Caco-2 (cell line): ENCODE results near the gene ANKRD63. TPM values are rescaled to one million over a fixed set of nuclear protein-coding genes. Genes with fewer than 3 reads are reported as not detected.

Experiments
- BruUV-seq: library from RNA; stranded (reverse); fragments of 400-500 nt; replicated peaks from 2 replicates; lab custom pipeline; 2021; lab: Mats Ljungman, UMichigan
- CTCF ChIA-PET: fragments of 300-600 bp; sonication (Branson Sonifier 250); formaldehyde crosslinking; loops from one replicate; lab custom pipeline; 2022; ENCODE audit warnings: antibody characterized with exemption; lab: Charles Lee
- POLR2A ChIA-PET: fragments of 300-600 bp; sonication (Branson Sonifier 250); formaldehyde crosslinking; loops from one replicate; lab custom pipeline; 2022; ENCODE audit warnings: antibody characterized with exemption; lab: Charles Lee
- DNase-seq, 2 experiments: peaks; one replicate each; pipeline versions ENCODE4 v3.0.0 to v3.0.0-alpha.2; 2020 to 2022
- H3K27me3 ChIP-seq: replicated peaks from 2 replicates; pipeline ENCODE4 v1.6.0; 2011; ENCODE audit warnings: low read length; ENCODE audit not compliant: control insufficient read depth, insufficient read depth
- H3K36me3 ChIP-seq: 2 replicates; pipeline ENCODE4 v1.5.1; 2011; ENCODE audit warnings: low read length; ENCODE audit not compliant: control insufficient read depth, insufficient read depth
- H3K4me1 ChIP-seq: fragments of 250-450 bp; sonication (Bioruptor Pico); 2 replicates; pipeline ENCODE4 v1.5.1; 2020; ENCODE audit warnings: mild to moderate bottlenecking
- H3K4me3 ChIP-seq: 2 replicates; pipeline ENCODE4 v1.5.1; 2011; ENCODE audit warnings: low read depth, mild to moderate bottlenecking, control low read depth, low read length
- H3K9me3 ChIP-seq: fragments of 250-450 bp; sonication (Bioruptor Pico); 2 replicates; pipeline ENCODE4 v1.5.1; 2020; ENCODE audit warnings: mild to moderate bottlenecking, moderate library complexity
- H3K27ac Mint-ChIP-seq: one replicate; pipeline ENCODE4 v1.8.0; 2022; ENCODE audit warnings: mixed read lengths; ENCODE audit not compliant: unreplicated experiment
- H3K27me3 Mint-ChIP-seq: one replicate; pipeline ENCODE4 v1.8.0; 2022; ENCODE audit warnings: mixed read lengths; ENCODE audit not compliant: insufficient read depth, unreplicated experiment
- H3K36me3 Mint-ChIP-seq: one replicate; pipeline ENCODE4 v1.8.0; 2022; ENCODE audit warnings: mild to moderate bottlenecking, mixed read lengths; ENCODE audit not compliant: insufficient read depth, unreplicated experiment
- H3K4me1 Mint-ChIP-seq: one replicate; pipeline ENCODE4 v1.8.0; 2022; ENCODE audit warnings: low read depth, mixed read lengths; ENCODE audit not compliant: unreplicated experiment
- H3K4me3 Mint-ChIP-seq: one replicate; pipeline ENCODE4 v1.8.0; 2022; ENCODE audit warnings: mild to moderate bottlenecking, moderate library complexity, mixed read lengths; ENCODE audit not compliant: unreplicated experiment
- H3K9me3 Mint-ChIP-seq: one replicate; pipeline ENCODE4 v1.8.0; 2022; ENCODE audit warnings: mixed read lengths; ENCODE audit not compliant: unreplicated experiment
- CTCF ChIP-seq, 2 experiments: fragments of 200-600 bp in 1 of 2; IDR thresholded peaks; 1 replicate in 1 of 2; 2 replicates in 1 of 2; pipeline versions ENCODE4 v1.5.1 to v1.8.0; 2011 to 2022; ENCODE audit warnings: antibody characterized with exemption in 1 of 2, control low read depth in 1 of 2, inconsistent platforms in 1 of 2, low read depth in 1 of 2, low read length in 1 of 2, mild to moderate bottlenecking in 1 of 2, moderate library complexity in 1 of 2; ENCODE audit not compliant: insufficient read depth in 1 of 2, severe bottlenecking in 1 of 2, unreplicated experiment in 1 of 2
- intact Hi-C: fragments of 100-400 bp; cut with micrococcal nuclease; formaldehyde crosslinking; loops from one replicate; pipeline ENCODE4 v1.10.0; 2022; ENCODE audit not compliant: unreplicated experiment
- total RNA-seq: library from RNA; stranded (reverse); gene quantifications from 2 replicates; pipeline ENCODE4 v1.2.3, GENCODE V29; 2022

ANKRD63 gene
- total RNA-seq, 1 experiment from 2014 or later, result 0.79 TPM

GRCh38 chr15:40290918-40291574 is 8.2 kb upstream of the ANKRD63 start:
- Histone ChIP-seq H3K27me3 (no peaks in the 10 kb centered on the region), H3K4me1 (no peaks in the 10 kb centered on the region), H3K9me3 (no peaks in the 10 kb centered on the region), H3K36me3 (no peaks in the 10 kb centered on the region), H3K4me3 (peak overlapping the region; percentile 54)
- no peaks in the 10 kb centered on the region for H3K27me3 Mint-ChIP-seq
- intact Hi-C loops, result no loop called here
- no peak overlapping the region for H3K27ac Mint-ChIP-seq
- ChIA-PET POLR2A (interaction anchor here (0.6 to 0.8 kb wide), 2 partner anchors 357 to 1061 kb away, joined by 3 read pairs; partner anchors contain the start of gene EIF2AK4), CTCF (interaction anchor here (0.6 to 1.9 kb wide), 16 partner anchors 8 to 115 kb away, joined by 3 to 21 read pairs (median 5); partner anchors contain the start of genes ANKRD63, INAFM2 and IVD)
- peak; percentile 74 for DNase-seq
- H3K4me1 Mint-ChIP-seq, result no peaks in the 10 kb centered on the region
- H3K4me3 Mint-ChIP-seq, result peak overlapping the region; percentile 76
- no peaks in the 10 kb centered on the region for H3K36me3 Mint-ChIP-seq
- no peaks in the 10 kb centered on the region for H3K9me3 Mint-ChIP-seq
- no TSS peak for BruUV-seq
- no peak for TF ChIP-seq CTCF (IDR thresholded peaks at IDR 0.05; ENCODE audit: insufficient read depth in 1 of 2, low read depth in 1 of 2, low read length in 1 of 2, severe bottlenecking in 1 of 2, unreplicated experiment in 1 of 2)

GRCh38 chr15:40290545-40290917 is 7.7 kb upstream of the ANKRD63 start:
- BruUV-seq, result no TSS peak
- no peaks in the 10 kb centered on the region for H3K4me1 ChIP-seq
- no peaks in the 10 kb centered on the region for H3K4me1 Mint-ChIP-seq
- no peak overlapping the region for H3K27ac Mint-ChIP-seq
- CTCF ChIA-PET, result interaction anchor here (0.6 to 1.9 kb wide), 14 partner anchors 8 to 115 kb away, joined by 3 to 21 read pairs (median 5); partner anchors contain the start of genes ANKRD63, INAFM2 and IVD
- peak overlapping the region; percentile 54; the same call in 1 of the 2 replicates for H3K4me3 ChIP-seq
- DNase-seq, result no peak
- POLR2A ChIA-PET, result no interaction called here
- no peaks in the 10 kb centered on the region for H3K9me3 ChIP-seq
- H3K9me3 Mint-ChIP-seq, result no peaks in the 10 kb centered on the region
- H3K4me3 Mint-ChIP-seq, result peak overlapping the region; percentile 76
- no peaks in the 10 kb centered on the region for H3K36me3 ChIP-seq
- H3K27me3 ChIP-seq, result no peaks in the 10 kb centered on the region
- no peaks in the 10 kb centered on the region for H3K36me3 Mint-ChIP-seq
- H3K27me3 Mint-ChIP-seq, result no peaks in the 10 kb centered on the region
- TF ChIP-seq CTCF (IDR thresholded peaks at IDR 0.05; ENCODE audit: insufficient read depth in 1 of 2, low read depth in 1 of 2, low read length in 1 of 2, severe bottlenecking in 1 of 2, unreplicated experiment in 1 of 2), result no peak
- intact Hi-C loops, result no loop called here

DNA sequence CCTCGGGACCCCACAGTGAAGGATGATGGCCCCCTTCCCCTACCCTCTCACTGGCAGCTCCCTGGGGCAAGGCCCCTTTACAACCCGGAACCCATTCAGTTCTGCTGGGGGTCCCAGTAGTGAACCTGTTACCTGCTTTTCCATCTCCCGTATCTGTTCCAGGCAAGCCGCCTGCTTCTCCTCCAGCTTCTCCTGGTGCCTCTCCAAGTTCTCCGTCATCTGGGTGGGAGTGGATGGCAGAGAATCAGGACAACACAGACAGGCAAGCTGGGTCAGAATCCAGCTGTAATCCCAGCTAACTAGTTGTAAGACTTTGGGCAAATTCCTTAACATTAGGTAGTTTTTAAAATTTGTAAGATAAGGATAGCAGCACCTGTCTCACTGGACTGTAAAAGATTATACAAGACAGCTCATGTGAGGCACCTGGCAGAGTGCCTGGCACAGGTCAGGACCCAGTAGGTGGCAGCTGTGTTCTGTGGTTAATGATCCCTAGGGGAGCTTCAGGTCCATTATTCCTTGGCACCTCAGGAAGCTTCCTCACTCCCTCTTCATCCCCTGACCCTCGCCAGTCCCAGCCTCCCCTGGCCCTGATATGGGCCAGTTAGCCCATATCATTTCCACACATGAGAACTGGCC is 6.4 kb upstream of the ANKRD63 start:
- POLR2A ChIA-PET, result no interaction called here
- Histone ChIP-seq H3K36me3 (no peaks in the 10 kb centered on the region), H3K27me3 (no peaks in the 10 kb centered on the region), H3K4me1 (no peaks in the 10 kb centered on the region), H3K9me3 (no peaks in the 10 kb centered on the region), H3K4me3 (no peak overlapping the region)
- intact Hi-C loops, result no loop called here
- Mint-ChIP-seq H3K27ac (no peak overlapping the region), H3K4me1 (no peaks in the 10 kb centered on the region), H3K27me3 (no peaks in the 10 kb centered on the region), H3K9me3 (no peaks in the 10 kb centered on the region), H3K4me3 (peak overlapping the region; percentile 76), H3K36me3 (no peaks in the 10 kb centered on the region)
- CTCF ChIA-PET, result interaction anchor here (1.4 to 1.9 kb wide), 3 partner anchors 10 to 21 kb away, joined by 3 to 9 read pairs (median 7); no protein-coding TSS in a partner anchor
- BruUV-seq, result no TSS peak
- DNase-seq, result no peak
- TF ChIP-seq CTCF (IDR thresholded peaks at IDR 0.05; ENCODE audit: insufficient read depth in 1 of 2, low read depth in 1 of 2, low read length in 1 of 2, severe bottlenecking in 1 of 2, unreplicated experiment in 1 of 2), result no peak
